ENCODE measurements around the gene CTSF. TPM values are rescaled to one million over a fixed set of nuclear protein-coding genes. Genes with fewer than 3 reads are reported as not detected.

CTSF gene
- total and polyA plus RNA-seq, 2 of the 13 experiments (the other 11 are each of a cell fraction or from before 2014, with no cell fraction given): not detected

DNA sequence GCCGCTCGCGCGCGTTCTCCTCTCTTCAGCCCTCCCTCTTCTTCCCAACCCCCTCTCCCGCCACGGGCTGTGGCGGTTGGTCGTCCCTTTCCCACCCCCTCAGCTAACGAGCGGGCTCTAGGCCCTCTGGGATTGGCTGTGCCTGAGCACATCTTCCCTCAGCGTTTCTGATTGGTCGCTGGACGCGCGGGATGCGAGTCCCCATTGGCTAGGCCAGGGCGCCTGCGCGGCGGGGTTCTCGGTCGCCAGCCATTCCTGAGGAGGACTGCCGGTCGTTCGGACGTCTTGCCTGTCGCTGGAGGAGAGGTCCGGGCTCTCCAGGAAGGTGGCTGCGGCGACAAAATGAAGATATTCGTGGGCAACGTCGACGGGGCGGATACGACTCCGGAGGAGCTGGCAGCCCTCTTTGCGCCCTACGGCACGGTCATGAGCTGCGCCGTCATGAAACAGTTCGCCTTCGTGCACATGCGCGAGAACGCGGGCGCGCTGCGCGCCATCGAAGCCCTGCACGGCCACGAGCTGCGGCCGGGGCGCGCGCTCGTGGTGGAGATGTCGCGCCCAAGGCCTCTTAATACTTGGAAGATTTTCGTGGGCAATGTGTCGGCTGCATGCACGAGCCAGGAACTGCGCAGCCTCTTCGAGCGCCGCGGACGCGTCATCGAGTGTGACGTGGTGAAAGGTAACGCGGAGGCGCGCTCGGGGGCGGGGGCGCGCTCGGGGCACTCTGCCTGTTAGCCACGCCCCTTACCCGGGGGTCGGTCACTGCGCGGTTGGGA is 48.2 kb upstream of the CTSF start, which contains the start of gene RBM14 (continued):
- TF ChIP-seq, protein P1, sequence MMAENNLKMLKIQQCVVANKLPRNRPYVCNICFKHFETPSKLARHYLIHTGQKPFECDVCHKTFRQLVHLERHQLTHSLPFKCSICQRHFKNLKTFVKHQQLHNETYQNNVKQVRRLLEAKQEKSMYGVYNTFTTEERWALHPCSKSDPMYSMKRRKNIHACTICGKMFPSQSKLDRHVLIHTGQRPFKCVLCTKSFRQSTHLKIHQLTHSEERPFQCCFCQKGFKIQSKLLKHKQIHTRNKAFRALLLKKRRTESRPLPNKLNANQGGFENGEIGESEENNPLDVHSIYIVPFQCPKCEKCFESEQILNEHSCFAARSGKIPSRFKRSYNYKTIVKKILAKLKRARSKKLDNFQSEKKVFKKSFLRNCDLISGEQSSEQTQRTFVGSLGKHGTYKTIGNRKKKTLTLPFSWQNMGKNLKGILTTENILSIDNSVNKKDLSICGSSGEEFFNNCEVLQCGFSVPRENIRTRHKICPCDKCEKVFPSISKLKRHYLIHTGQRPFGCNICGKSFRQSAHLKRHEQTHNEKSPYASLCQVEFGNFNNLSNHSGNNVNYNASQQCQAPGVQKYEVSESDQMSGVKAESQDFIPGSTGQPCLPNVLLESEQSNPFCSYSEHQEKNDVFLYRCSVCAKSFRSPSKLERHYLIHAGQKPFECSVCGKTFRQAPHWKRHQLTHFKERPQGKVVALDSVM (CRISPR knock-in tag; IDR thresholded peaks at IDR 0.05): 0 out of 2 replicates have a peak, but pooled peaks have one; percentile 3
- TF ChIP-seq ZNF296 (CRISPR knock-in tag; conservative IDR thresholded peaks at IDR 0.05) (0 out of 2 replicates have a peak, but pooled peaks have one; percentile 9), ZNF382 (CRISPR knock-in tag; IDR thresholded peaks at IDR 0.05; ENCODE audit: borderline replicate concordance) (no peak), PRMT3 (CRISPR knock-in tag; IDR thresholded peaks at IDR 0.05; ENCODE audit: borderline replicate concordance, low read depth) (no peak), SAP130 (CRISPR knock-in tag; IDR thresholded peaks at IDR 0.05; ENCODE audit: low read depth) (peak; percentile 85), ZNF17 (CRISPR knock-in tag; IDR thresholded peaks at IDR 0.05) (0 out of 2 replicates have a peak, but pooled peaks have one; percentile 1), EEA1 (CRISPR knock-in tag; IDR thresholded peaks at IDR 0.05; ENCODE audit: borderline replicate concordance) (no peak), TARDBP (CRISPR knock-in tag; IDR thresholded peaks at IDR 0.05) (peak; percentile 81; the same call in 1 of the 2 replicates), ZNF468 (CRISPR knock-in tag; IDR thresholded peaks at IDR 0.05) (no peak), CBX2 (IDR thresholded peaks at IDR 0.05; ENCODE audit: low read depth, low read length) (no peak), CBX2 (CRISPR knock-in tag; IDR thresholded peaks at IDR 0.05; ENCODE audit: low read depth) (no peak), KAT2B (IDR thresholded peaks at IDR 0.05; ENCODE audit: borderline replicate concordance, low read depth, low read length) (no peak), ZNF101 (CRISPR knock-in tag; IDR thresholded peaks at IDR 0.05; ENCODE audit: borderline replicate concordance, low read depth) (peak; percentile 59; the same call in 1 of the 2 replicates), REXO4 (CRISPR knock-in tag; IDR thresholded peaks at IDR 0.05; ENCODE audit: borderline replicate concordance) (peak; percentile 26; the same call in 1 of the 2 replicates)
- TF ChIP-seq, protein P2, sequence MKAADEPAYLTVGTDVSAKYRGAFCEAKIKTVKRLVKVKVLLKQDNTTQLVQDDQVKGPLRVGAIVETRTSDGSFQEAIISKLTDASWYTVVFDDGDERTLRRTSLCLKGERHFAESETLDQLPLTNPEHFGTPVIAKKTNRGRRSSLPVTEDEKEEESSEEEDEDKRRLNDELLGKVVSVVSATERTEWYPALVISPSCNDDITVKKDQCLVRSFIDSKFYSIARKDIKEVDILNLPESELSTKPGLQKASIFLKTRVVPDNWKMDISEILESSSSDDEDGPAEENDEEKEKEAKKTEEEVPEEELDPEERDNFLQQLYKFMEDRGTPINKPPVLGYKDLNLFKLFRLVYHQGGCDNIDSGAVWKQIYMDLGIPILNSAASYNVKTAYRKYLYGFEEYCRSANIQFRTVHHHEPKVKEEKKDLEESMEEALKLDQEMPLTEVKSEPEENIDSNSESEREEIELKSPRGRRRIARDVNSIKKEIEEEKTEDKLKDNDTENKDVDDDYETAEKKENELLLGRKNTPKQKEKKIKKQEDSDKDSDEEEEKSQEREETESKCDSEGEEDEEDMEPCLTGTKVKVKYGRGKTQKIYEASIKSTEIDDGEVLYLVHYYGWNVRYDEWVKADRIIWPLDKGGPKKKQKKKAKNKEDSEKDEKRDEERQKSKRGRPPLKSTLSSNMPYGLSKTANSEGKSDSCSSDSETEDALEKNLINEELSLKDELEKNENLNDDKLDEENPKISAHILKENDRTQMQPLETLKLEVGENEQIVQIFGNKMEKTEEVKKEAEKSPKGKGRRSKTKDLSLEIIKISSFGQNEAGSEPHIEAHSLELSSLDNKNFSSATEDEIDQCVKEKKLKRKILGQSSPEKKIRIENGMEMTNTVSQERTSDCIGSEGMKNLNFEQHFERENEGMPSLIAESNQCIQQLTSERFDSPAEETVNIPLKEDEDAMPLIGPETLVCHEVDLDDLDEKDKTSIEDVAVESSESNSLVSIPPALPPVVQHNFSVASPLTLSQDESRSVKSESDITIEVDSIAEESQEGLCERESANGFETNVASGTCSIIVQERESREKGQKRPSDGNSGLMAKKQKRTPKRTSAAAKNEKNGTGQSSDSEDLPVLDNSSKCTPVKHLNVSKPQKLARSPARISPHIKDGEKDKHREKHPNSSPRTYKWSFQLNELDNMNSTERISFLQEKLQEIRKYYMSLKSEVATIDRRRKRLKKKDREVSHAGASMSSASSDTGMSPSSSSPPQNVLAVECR (CRISPR knock-in tag; IDR thresholded peaks at IDR 0.05; ENCODE audit: borderline replicate concordance): peak; percentile 96
- TF ChIP-seq, protein P3, sequence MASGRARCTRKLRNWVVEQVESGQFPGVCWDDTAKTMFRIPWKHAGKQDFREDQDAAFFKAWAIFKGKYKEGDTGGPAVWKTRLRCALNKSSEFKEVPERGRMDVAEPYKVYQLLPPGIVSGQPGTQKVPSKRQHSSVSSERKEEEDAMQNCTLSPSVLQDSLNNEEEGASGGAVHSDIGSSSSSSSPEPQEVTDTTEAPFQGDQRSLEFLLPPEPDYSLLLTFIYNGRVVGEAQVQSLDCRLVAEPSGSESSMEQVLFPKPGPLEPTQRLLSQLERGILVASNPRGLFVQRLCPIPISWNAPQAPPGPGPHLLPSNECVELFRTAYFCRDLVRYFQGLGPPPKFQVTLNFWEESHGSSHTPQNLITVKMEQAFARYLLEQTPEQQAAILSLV (CRISPR knock-in tag; IDR thresholded peaks at IDR 0.05; ENCODE audit: borderline replicate concordance): peak; percentile 87
- TF ChIP-seq, protein P4, sequence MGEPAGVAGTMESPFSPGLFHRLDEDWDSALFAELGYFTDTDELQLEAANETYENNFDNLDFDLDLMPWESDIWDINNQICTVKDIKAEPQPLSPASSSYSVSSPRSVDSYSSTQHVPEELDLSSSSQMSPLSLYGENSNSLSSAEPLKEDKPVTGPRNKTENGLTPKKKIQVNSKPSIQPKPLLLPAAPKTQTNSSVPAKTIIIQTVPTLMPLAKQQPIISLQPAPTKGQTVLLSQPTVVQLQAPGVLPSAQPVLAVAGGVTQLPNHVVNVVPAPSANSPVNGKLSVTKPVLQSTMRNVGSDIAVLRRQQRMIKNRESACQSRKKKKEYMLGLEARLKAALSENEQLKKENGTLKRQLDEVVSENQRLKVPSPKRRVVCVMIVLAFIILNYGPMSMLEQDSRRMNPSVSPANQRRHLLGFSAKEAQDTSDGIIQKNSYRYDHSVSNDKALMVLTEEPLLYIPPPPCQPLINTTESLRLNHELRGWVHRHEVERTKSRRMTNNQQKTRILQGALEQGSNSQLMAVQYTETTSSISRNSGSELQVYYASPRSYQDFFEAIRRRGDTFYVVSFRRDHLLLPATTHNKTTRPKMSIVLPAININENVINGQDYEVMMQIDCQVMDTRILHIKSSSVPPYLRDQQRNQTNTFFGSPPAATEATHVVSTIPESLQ (CRISPR knock-in tag; conservative IDR thresholded peaks at IDR 0.05): no peak
